ENCODE results near the gene SELP.
"Not testable (repeated sequence)": the region's sequence is repeated elsewhere in the genome, so short reads cannot be mapped to it uniquely, and the experiment has no call there.

Gene SELP

GRCh38 chr1:169630006-169630405 is at the start of gene SELP:
Gene SELP, minus strand, starts transcription at chr1:169630124. Its CDS starts 50 bp downstream, at chr1:169630074.
- no peak for DNase-seq

GRCh38 chr1:169679692-169680091 is 49.8 kb upstream of the SELP start:
- DNase-seq = no peak

- no peak for DNase-seq
Observed at GRCh38 chr1:169676001-169676400, 46.1 kb upstream of the SELP start.

GRCh38 chr1:169670836-169671235 is 40.9 kb upstream of the SELP start:
- no peak for DNase-seq

- not testable (repeated sequence) for DNase-seq
Observed at GRCh38 chr1:169670244-169670643, 40.3 kb upstream of the SELP start.

GRCh38 chr1:169667699-169668596 is 38.0 kb upstream of the SELP start:
- not testable (repeated sequence) for DNase-seq

- DNase-seq = not testable (repeated sequence)
Observed at GRCh38 chr1:169667227-169667639, 37.3 kb upstream of the SELP start.

GRCh38 chr1:169662680-169663079 is 32.8 kb upstream of the SELP start:
- not testable (repeated sequence) for DNase-seq

GRCh38 chr1:169661066-169661465 is 31.1 kb upstream of the SELP start:
- DNase-seq = not testable (repeated sequence)

- not testable (repeated sequence) for DNase-seq
Observed at GRCh38 chr1:169658777-169659176, 28.9 kb upstream of the SELP start.

GRCh38 chr1:169653873-169654272 is 23.9 kb upstream of the SELP start:
- no peak for DNase-seq

- no peak for DNase-seq
Observed at GRCh38 chr1:169651035-169651434, 21.1 kb upstream of the SELP start.

- no peak for DNase-seq
Observed at GRCh38 chr1:169650551-169650950, 20.6 kb upstream of the SELP start.

- DNase-seq = no peak
Observed at GRCh38 chr1:169648709-169649108, 18.8 kb upstream of the SELP start.

- DNase-seq = no peak
Observed at GRCh38 chr1:169648187-169648586, 18.3 kb upstream of the SELP start.

- no peak for DNase-seq
Observed at GRCh38 chr1:169647512-169647911, 17.6 kb upstream of the SELP start.

GRCh38 chr1:169644297-169644696 is 14.4 kb upstream of the SELP start:
- DNase-seq = no peak

- DNase-seq = no peak
Observed at GRCh38 chr1:169634877-169635276, 5.0 kb upstream of the SELP start.

- no peak for DNase-seq
Observed at GRCh38 chr1:169634145-169634544, 4.2 kb upstream of the SELP start.

- DNase-seq = no peak
Observed at GRCh38 chr1:169631249-169631648, 1.3 kb upstream of the SELP start.

- no peak for DNase-seq
Observed at GRCh38 chr1:169624912-169625311, 5.0 kb downstream of the SELP start.

- no peak for DNase-seq
Observed at GRCh38 chr1:169624122-169624521, 5.8 kb downstream of the SELP start.

- DNase-seq = no peak
Observed at GRCh38 chr1:169623132-169623926, 6.6 kb downstream of the SELP start.

- DNase-seq = no peak
Observed at GRCh38 chr1:169620565-169620964, 9.4 kb downstream of the SELP start.
